MCF 10A (cell line): ENCODE measurements around the gene ARHGEF2. TPM values are rescaled to one million over a fixed set of nuclear protein-coding genes. Genes with fewer than 3 reads are reported as not detected.
A peak's percentile ranks its signal among the peaks of the same experiment; 100 is the strongest.

Experiments
- BruUV-seq: library from RNA; stranded (reverse); fragments of 400-500 nt; replicated peaks from 2 replicates; lab custom pipeline; 2021; lab: Mats Ljungman, UMichigan
- CTCF ChIA-PET: fragments of 300-600 bp; sonication (Branson Sonifier 250); formaldehyde crosslinking; extraction: SDS; loops from one replicate; lab custom pipeline; 2021; ENCODE audit warnings: antibody characterized with exemption, inconsistent platforms; lab: Yijun Ruan, JAX
- POLR2A ChIA-PET: fragments of 300-600, 350-650 bp; sonication (Branson Sonifier 250); formaldehyde crosslinking; extraction: SDS; loops from one replicate; lab custom pipeline; 2020; ENCODE audit warnings: antibody characterized with exemption, inconsistent platforms; lab: Yijun Ruan, JAX
- DNase-seq: peaks from one replicate; pipeline ENCODE4 v3.0.0-alpha.2; 2018; ENCODE audit not compliant: unreplicated experiment
- H3K27ac Mint-ChIP-seq: one replicate; pipeline ENCODE4 v1.8.0; 2022; ENCODE audit warnings: mild to moderate bottlenecking, low read depth, mixed read lengths; ENCODE audit not compliant: unreplicated experiment
- H3K27me3 Mint-ChIP-seq: one replicate; pipeline ENCODE4 v1.8.0; 2022; ENCODE audit warnings: mixed read lengths; ENCODE audit not compliant: insufficient read depth, unreplicated experiment
- H3K36me3 Mint-ChIP-seq: one replicate; pipeline ENCODE4 v1.8.0; 2022; ENCODE audit warnings: mild to moderate bottlenecking, moderate library complexity, mixed read lengths; ENCODE audit not compliant: insufficient read depth, unreplicated experiment
- H3K4me1 Mint-ChIP-seq: one replicate; pipeline ENCODE4 v1.8.0; 2022; ENCODE audit warnings: mixed read lengths; ENCODE audit not compliant: insufficient read depth, unreplicated experiment
- H3K4me3 Mint-ChIP-seq: one replicate; pipeline ENCODE4 v1.8.0; 2022; ENCODE audit warnings: mild to moderate bottlenecking, moderate library complexity, mixed read lengths; ENCODE audit not compliant: unreplicated experiment
- H3K9me3 Mint-ChIP-seq: one replicate; pipeline ENCODE4 v1.8.0; 2022; ENCODE audit warnings: mixed read lengths; ENCODE audit not compliant: unreplicated experiment
- CTCF ChIP-seq: fragments of 200-600 bp; IDR thresholded peaks from one replicate; pipeline ENCODE4 v1.8.0; 2022; ENCODE audit warnings: antibody characterized with exemption, mild to moderate bottlenecking; ENCODE audit not compliant: unreplicated experiment
- intact Hi-C: fragments of 100-400 bp; cut with micrococcal nuclease; formaldehyde crosslinking; loops from 2 replicates; pipeline ENCODE4 v1.14.1; 2022
- total RNA-seq: library from RNA; stranded (reverse); gene quantifications from 2 replicates; pipeline ENCODE4 v1.2.3, GENCODE V29; 2022

ARHGEF2 gene
- total RNA-seq, 1 experiment from 2014 or later: 498 TPM

DNA sequence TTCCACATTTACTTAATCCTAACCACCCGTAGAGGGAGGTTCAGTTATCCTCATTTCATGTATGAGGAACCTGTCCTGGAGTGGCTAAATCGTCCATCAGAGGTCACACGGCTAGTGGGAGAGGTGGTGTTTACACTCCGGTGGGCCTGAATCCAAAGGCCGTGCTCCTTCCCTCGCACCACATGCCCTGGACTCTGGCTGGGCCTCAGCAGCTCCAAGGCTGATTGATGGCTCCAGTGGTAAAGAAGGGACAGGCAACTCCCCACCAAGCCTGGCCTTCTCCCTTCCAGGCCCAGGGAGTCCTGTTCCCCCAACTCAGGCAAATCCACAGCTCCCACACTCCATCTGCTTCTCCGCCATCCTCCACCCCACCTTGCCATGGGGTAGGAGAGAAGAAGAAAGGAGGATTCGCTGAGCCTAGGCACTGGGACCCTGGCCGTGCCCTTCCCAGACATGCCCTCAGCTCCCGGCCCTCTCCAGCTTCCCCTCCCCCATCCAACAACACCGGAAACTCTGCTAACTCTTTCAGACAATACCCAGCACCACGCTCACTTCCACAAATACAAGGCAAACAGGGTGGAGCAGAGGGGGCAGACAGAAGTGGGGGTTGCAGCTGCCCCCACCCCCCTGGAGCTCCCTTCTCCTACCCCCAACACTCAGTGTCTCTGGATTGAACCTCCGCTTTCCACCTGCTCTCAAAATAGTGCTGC, 10.9 kb downstream of the ARHGEF2 start:
- H3K4me3 Mint-ChIP-seq: no peak overlapping the region
- no peaks in the 10 kb centered on the region for H3K27me3 Mint-ChIP-seq
- H3K9me3 Mint-ChIP-seq: no peaks in the 10 kb centered on the region
- intact Hi-C loops: no loop called here
- TF ChIP-seq CTCF: no peak
- peaks cover 75% of the 10 kb centered on the region for H3K36me3 Mint-ChIP-seq
- ChIA-PET POLR2A (interaction anchor here (1.3 to 11.4 kb wide), 2 partner anchors 11 to 12 kb away, joined by 4 to 259 read pairs; partner anchors contain the start of gene ARHGEF2), CTCF (interaction anchor here (1.2 to 2.9 kb wide), 4 partner anchors 11 to 30 kb away, joined by 7 to 17 read pairs (median 10); partner anchors contain the start of gene ARHGEF2)
- H3K27ac Mint-ChIP-seq: peak overlapping the region; percentile 76
- no TSS peak for BruUV-seq
- DNase-seq: no peak
- peaks cover 41% of the 10 kb centered on the region for H3K4me1 Mint-ChIP-seq

- ChIA-PET CTCF (interaction anchor here (0.9 to 2.9 kb wide), 4 partner anchors 12 to 766 kb away, joined by 4 to 17 read pairs (median 10); partner anchors contain the start of gene ARHGEF2), POLR2A (interaction anchor here (1.3 to 11.4 kb wide), 2 partner anchors 12 kb away, joined by 4 to 259 read pairs; partner anchors contain the start of gene ARHGEF2)
- Mint-ChIP-seq H3K4me1 (peaks cover 41% of the 10 kb centered on the region), H3K4me3 (no peak overlapping the region), H3K36me3 (peaks cover 78% of the 10 kb centered on the region), H3K27me3 (no peaks in the 10 kb centered on the region), H3K9me3 (no peaks in the 10 kb centered on the region), H3K27ac (peak overlapping the region; percentile 24)
- TF ChIP-seq CTCF: no peak
- DNase-seq: no peak
- BruUV-seq: no TSS peak
- intact Hi-C loops: no loop called here
Observed at GRCh38 chr1:155966750-155967149, 11.6 kb downstream of the ARHGEF2 start.

DNA sequence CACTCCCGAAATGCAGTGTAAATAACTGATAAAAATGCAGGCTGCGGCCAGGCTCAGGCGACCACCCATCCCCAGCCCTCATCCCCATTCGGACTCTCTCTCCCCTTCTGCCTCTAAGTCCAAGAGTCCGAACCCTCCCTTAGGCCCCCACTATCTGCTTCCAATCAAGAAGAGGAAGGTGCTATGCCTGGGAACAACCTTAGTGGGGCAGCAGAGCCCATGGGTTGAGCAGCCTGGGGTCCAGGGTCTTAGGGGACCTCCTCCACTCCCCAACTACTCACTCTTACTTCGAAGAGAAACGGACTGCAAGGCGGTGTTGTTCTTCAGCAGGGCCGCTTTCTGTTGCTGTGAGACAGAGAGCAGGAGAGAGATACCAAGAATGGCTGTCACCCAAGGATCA, 12.2 kb downstream of the ARHGEF2 start:
- no peaks in the 10 kb centered on the region for H3K27me3 Mint-ChIP-seq

More for the DNA sequence above, 12.2 kb downstream of the ARHGEF2 start:
- no TSS peak for BruUV-seq
- peak overlapping the region; percentile 24 for H3K27ac Mint-ChIP-seq
- no peak for DNase-seq
- POLR2A ChIA-PET: interaction anchor here (1.3 to 11.4 kb wide), 2 partner anchors 11 to 13 kb away, joined by 4 to 259 read pairs; partner anchors contain the start of gene ARHGEF2
- no peak for TF ChIP-seq CTCF
- H3K9me3 Mint-ChIP-seq: no peaks in the 10 kb centered on the region
- CTCF ChIA-PET: interaction anchor here (0.5 to 2.9 kb wide), 6 partner anchors 10 to 766 kb away, joined by 3 to 17 read pairs (median 4); no protein-coding TSS in a partner anchor
- peaks cover 46% of the 10 kb centered on the region for H3K4me1 Mint-ChIP-seq
- H3K36me3 Mint-ChIP-seq: peaks cover 84% of the 10 kb centered on the region
- intact Hi-C loops: no loop called here
- H3K4me3 Mint-ChIP-seq: no peak overlapping the region
